ENCODE results near the gene DHTKD1. TPM values are rescaled to one million over a fixed set of nuclear protein-coding genes. Genes with fewer than 3 reads are reported as not detected.

The DHTKD1 gene
- total RNA-seq, 1 experiment from 2014 or later: 53.2 TPM

GRCh38 chr10:12162927-12163326 lies 94.2 kb downstream of the DHTKD1 start:
- no peaks in the 10 kb centered on the region for H4K20me1 ChIP-seq (ENCODE audit: control insufficient read depth, insufficient read depth, insufficient read length)
- no peaks in the 10 kb centered on the region for H3K79me2 ChIP-seq (ENCODE audit: insufficient read depth, low read length)
- H2BK12ac ChIP-seq (ENCODE audit: insufficient read length, low read depth, low read length): no peak overlapping the region
- H3K4me2 ChIP-seq (ENCODE audit: insufficient read depth, insufficient read length, low read length): no peak overlapping the region
- Mint-ChIP-seq H3K4me3 (no peak overlapping the region), H3K9me3 (no peaks in the 10 kb centered on the region), H3K27ac (no peak overlapping the region; a peak in 1 of 7 replicates), H3K36me3 (ENCODE audit: insufficient read depth in 1 of 3, low read depth in 3 of 3) (peaks cover 11 to 78% (median 49%) of the 10 kb centered on the region in 3 experiments; a peak in 6 of 7 replicates), H3K27me3 (ENCODE audit: low read depth) (no peaks in the 10 kb centered on the region), H3K4me1 (peaks cover 0 to 3% of the 10 kb centered on the region in 2 experiments; a peak in 2 of 4 replicates)
- no peak overlapping the region for H4K5ac ChIP-seq (ENCODE audit: insufficient read length, low read depth, low read length)
- no peak overlapping the region for H3K27ac ChIP-seq (ENCODE audit: insufficient read length, low read depth, low read length)
- no peaks in the 10 kb centered on the region for H3K27me3 ChIP-seq (ENCODE audit: insufficient read depth, low read length)
- no peak overlapping the region for H2AFZ ChIP-seq (ENCODE audit: low read length)
- H3K23me2 ChIP-seq (ENCODE audit: insufficient read length, low read depth, low read length, poor library complexity, severe bottlenecking): no peaks in the 10 kb centered on the region
- no peak for TF ChIP-seq CTCF (conservative IDR thresholded peaks at IDR 0.05)
- H3K18ac ChIP-seq (ENCODE audit: insufficient read length, low read depth, low read length): no peak overlapping the region
- H3K56ac ChIP-seq (ENCODE audit: insufficient read length, low read depth, low read length): no peak overlapping the region
- H3K4ac ChIP-seq (ENCODE audit: low read depth, low read length): no peak overlapping the region
- H3K14ac ChIP-seq (ENCODE audit: insufficient read depth, low read length): no peak overlapping the region
- H3K23ac ChIP-seq (ENCODE audit: insufficient read length, low read depth, low read length): no peak overlapping the region
- no peak overlapping the region for H2BK5ac ChIP-seq (ENCODE audit: insufficient read length, low read length)
- no peak for DNase-seq
- H3K9ac ChIP-seq (ENCODE audit: extremely low read depth, insufficient read length, low read length): no peak overlapping the region
- H4K8ac ChIP-seq (replicated peaks; ENCODE audit: insufficient read length, low read depth, low read length): no peak overlapping the region
- H4K91ac ChIP-seq (ENCODE audit: insufficient read length, low read depth, low read length): no peak overlapping the region
- H2BK120ac ChIP-seq (ENCODE audit: low read depth, low read length, poor library complexity, severe bottlenecking): no peak overlapping the region
- no peak overlapping the region for H2BK20ac ChIP-seq (ENCODE audit: low read depth, low read length, poor library complexity, severe bottlenecking)
- no peak overlapping the region for H2AK5ac ChIP-seq (ENCODE audit: insufficient read length, low read length)
- no peaks in the 10 kb centered on the region for H3K4me1 ChIP-seq (ENCODE audit: insufficient read depth, low read length)
- no peaks in the 10 kb centered on the region for H3K79me1 ChIP-seq (ENCODE audit: insufficient read depth, low read depth, low read length, poor library complexity, severe bottlenecking)
- WGBS (ENCODE audit: extremely low coverage, insufficient read length, low lambda C conversion rate): no CpG with 5 or more reads among the region's 6 CpGs
- no peaks in the 10 kb centered on the region for H3K9me3 ChIP-seq (ENCODE audit: control insufficient read depth, low read depth, low read length)
- no peak overlapping the region for H3T11ph ChIP-seq (ENCODE audit: low read length)
- H2BK15ac ChIP-seq (ENCODE audit: low read depth, low read length): no peak overlapping the region
